Stimulated activated CD4-positive, alpha-beta T cell treated with anti-CD3 and anti-CD28 coated beads, Interleukin-1b, Interleukin-23, amount 100 ng/mL, for 1 hour (primary cell): ENCODE measurements around the gene SMARCA4.

Experiments
- DNase-seq, 2 donors: peaks; one replicate each; pipeline ENCODE4 v3.0.0-alpha.2; 2020; ENCODE audit warnings: low read depth in 2 of 2

The SMARCA4 gene

GRCh38 chr19:10960314-10961072, at the start of gene SMARCA4:
SMARCA4 (plus strand) TSS chr19:10961030; CDS start chr19:10984152, 23,122 bp downstream.
- peak; percentile 96 to 98 for DNase-seq

GRCh38 chr19:10911579-10912363, 49.1 kb upstream of the SMARCA4 start:
- no peak for DNase-seq

GRCh38 chr19:10912619-10913018, 48.2 kb upstream of the SMARCA4 start:
- no peak for DNase-seq

- DNase-seq = no peak
These were observed 47.0 kb upstream of the SMARCA4 start for GRCh38 chr19:10913716-10914340.

GRCh38 chr19:10915130-10916091, 45.4 kb upstream of the SMARCA4 start:
- DNase-seq = no peak

- no peak for DNase-seq
These were observed 44.2 kb upstream of the SMARCA4 start for GRCh38 chr19:10916602-10917001.

GRCh38 chr19:10918359-10918758, 42.5 kb upstream of the SMARCA4 start:
- DNase-seq = no peak

- no peak for DNase-seq
These were observed 41.2 kb upstream of the SMARCA4 start for GRCh38 chr19:10919352-10920287.

GRCh38 chr19:10920288-10920655, 40.6 kb upstream of the SMARCA4 start:
- DNase-seq = no peak

- no peak for DNase-seq
These were observed 40.0 kb upstream of the SMARCA4 start for GRCh38 chr19:10920781-10921180.

GRCh38 chr19:10921199-10921909, 39.5 kb upstream of the SMARCA4 start:
- no peak for DNase-seq

GRCh38 chr19:10921910-10922637, 38.8 kb upstream of the SMARCA4 start:
- DNase-seq = no peak

GRCh38 chr19:10922638-10923014, 38.2 kb upstream of the SMARCA4 start:
- DNase-seq = no peak

- DNase-seq = no peak
These were observed 37.3 kb upstream of the SMARCA4 start for GRCh38 chr19:10923260-10924112.

- no peak for DNase-seq
These were observed 36.2 kb upstream of the SMARCA4 start for GRCh38 chr19:10924597-10924996.

GRCh38 chr19:10927730-10928562, 32.9 kb upstream of the SMARCA4 start:
- no peak for DNase-seq
